ENCODE results near the gene LOXHD1.

DNA sequence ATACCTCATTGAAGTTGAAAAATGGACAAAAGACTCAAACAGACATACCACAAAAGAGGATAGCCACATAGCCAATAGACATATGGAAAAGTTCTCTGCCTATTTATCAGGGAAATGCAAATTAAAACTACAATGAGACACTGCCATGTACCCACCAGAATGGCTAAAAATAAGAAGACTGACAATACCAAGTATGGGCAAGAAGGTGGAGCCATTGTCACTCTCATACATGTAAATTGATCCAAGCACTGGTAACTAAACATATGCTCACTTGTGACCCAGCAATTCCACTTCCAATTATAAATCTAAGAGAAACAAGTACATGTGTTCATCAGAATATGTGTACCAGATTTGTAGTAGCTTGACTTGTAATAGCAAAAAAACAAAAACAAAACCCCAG lies 4.6 kb downstream of the LOXHD1 start:
- TF ChIP-seq, protein P1, sequence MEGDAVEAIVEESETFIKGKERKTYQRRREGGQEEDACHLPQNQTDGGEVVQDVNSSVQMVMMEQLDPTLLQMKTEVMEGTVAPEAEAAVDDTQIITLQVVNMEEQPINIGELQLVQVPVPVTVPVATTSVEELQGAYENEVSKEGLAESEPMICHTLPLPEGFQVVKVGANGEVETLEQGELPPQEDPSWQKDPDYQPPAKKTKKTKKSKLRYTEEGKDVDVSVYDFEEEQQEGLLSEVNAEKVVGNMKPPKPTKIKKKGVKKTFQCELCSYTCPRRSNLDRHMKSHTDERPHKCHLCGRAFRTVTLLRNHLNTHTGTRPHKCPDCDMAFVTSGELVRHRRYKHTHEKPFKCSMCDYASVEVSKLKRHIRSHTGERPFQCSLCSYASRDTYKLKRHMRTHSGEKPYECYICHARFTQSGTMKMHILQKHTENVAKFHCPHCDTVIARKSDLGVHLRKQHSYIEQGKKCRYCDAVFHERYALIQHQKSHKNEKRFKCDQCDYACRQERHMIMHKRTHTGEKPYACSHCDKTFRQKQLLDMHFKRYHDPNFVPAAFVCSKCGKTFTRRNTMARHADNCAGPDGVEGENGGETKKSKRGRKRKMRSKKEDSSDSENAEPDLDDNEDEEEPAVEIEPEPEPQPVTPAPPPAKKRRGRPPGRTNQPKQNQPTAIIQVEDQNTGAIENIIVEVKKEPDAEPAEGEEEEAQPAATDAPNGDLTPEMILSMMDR (IDR thresholded peaks at IDR 0.05): no peak
- no peak for TF ChIP-seq POLR2AphosphoS5 (IDR thresholded peaks at IDR 0.05; ENCODE audit: insufficient read depth in 1 of 2, low read depth in 1 of 2)

All from vagina (tissue), 2 donors.